Endothelial cell (in vitro differentiated cells): ENCODE data around the gene SYNJ2. TPM values are rescaled to one million over a fixed set of nuclear protein-coding genes. Genes with fewer than 3 reads are reported as not detected.
"Not testable (repeated sequence)": the region's sequence is repeated elsewhere in the genome, so short reads cannot be mapped to it uniquely, and the experiment has no call there.

ENCODE experiments used
- DNase-seq: peaks from one replicate; pipeline ENCODE4 v3.0.0; 2021; ENCODE audit warnings: low spot score
- H3K27ac Mint-ChIP-seq: one replicate; pipeline ENCODE4 v1.8.0; 2021; ENCODE audit warnings: mixed read lengths, inconsistent platforms; ENCODE audit not compliant: unreplicated experiment
- H3K27me3 Mint-ChIP-seq: one replicate; pipeline ENCODE4 v1.8.0; 2021; ENCODE audit warnings: mild to moderate bottlenecking, moderate library complexity, mixed read lengths, inconsistent platforms; ENCODE audit not compliant: unreplicated experiment
- H3K36me3 Mint-ChIP-seq: one replicate; pipeline ENCODE4 v1.8.0; 2021; ENCODE audit warnings: mild to moderate bottlenecking, low read depth, mixed read lengths, inconsistent platforms; ENCODE audit not compliant: unreplicated experiment
- H3K4me1 Mint-ChIP-seq: one replicate; pipeline ENCODE4 v1.8.0; 2021; ENCODE audit warnings: mild to moderate bottlenecking, mixed read lengths, inconsistent platforms; ENCODE audit not compliant: unreplicated experiment
- H3K4me3 Mint-ChIP-seq: one replicate; pipeline ENCODE4 v1.8.0; 2021; ENCODE audit warnings: mild to moderate bottlenecking, mixed read lengths, inconsistent platforms; ENCODE audit not compliant: unreplicated experiment
- H3K9me3 Mint-ChIP-seq: one replicate; pipeline ENCODE4 v1.8.0; 2021; ENCODE audit warnings: mixed read lengths, inconsistent platforms; ENCODE audit not compliant: unreplicated experiment
- long read RNA-seq: library from polyadenylated mRNA; unstranded; transcript quantifications from one replicate; pipeline ENCODE4 v2.0.0, GENCODE V29; 2020; ENCODE audit not compliant: unreplicated experiment
- total RNA-seq: library from RNA; stranded (reverse); fragmentation: NEBNext Ultra II Directional; extraction: Animal tissue kit (Norgen Biotek cat#: 25700); gene quantifications from one replicate; pipeline ENCODE4 v1.2.1, GENCODE V29; 2021; ENCODE audit not compliant: unreplicated experiment
- TF ChIP-seq, protein P1 (sequence below): fragments of 200-600 bp; sonication (generic); IDR thresholded peaks from one replicate; pipeline ENCODE4 v1.5.0; 2021; ENCODE audit warnings: antibody characterized with exemption; ENCODE audit not compliant: unreplicated experiment

SYNJ2 gene
- 33.7 TPM for total RNA-seq
- long read RNA-seq, partial matches to known transcripts = 1 of 3 reads
- long read RNA-seq, other reads (novel, unspliced or antisense) = 1 of 3 reads

DNA sequence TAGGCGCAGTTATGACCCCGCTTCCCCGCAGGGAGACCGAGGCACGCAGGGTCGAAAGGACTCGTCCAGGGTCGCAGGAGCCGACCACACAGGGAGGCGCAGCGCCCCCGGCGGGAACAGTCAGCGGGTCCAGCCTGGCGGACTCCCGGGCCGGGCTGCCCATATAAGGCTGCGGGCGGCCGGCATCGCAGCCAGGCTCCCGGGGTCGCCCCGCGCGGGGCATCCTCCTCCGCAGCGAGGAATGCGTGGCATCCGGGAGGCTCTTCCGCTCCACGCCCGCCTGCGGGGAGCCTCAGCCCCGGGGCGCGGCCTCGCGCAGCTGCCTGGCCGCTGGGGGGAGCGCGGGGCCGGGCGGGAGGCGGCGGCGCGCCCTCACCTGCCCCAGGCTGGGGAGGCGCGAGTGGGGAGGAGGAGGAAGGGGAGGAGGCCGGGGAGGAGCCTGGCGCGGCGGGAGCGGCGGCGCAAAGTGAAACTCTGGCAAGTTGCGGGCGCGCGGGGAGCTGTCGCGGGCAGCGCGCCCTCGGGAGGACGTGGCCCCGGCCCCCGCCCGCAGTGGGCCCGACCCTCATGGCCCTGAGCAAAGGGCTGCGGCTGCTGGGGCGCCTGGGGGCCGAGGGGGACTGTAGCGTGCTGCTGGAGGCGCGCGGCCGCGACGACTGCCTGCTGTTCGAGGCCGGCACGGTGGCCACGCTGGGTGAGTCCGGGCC is at the start of gene SYNJ2:
SYNJ2 (plus strand) TSS at position 469 of the 707 bp plus-strand sequence; CDS start at position 568, 99 bp downstream.
- H3K27me3 Mint-ChIP-seq = peaks cover 19% of the 10 kb centered on the region
- peaks cover 9% of the 10 kb centered on the region for H3K36me3 Mint-ChIP-seq
- H3K9me3 Mint-ChIP-seq = no peaks in the 10 kb centered on the region
- TF ChIP-seq, protein P1, sequence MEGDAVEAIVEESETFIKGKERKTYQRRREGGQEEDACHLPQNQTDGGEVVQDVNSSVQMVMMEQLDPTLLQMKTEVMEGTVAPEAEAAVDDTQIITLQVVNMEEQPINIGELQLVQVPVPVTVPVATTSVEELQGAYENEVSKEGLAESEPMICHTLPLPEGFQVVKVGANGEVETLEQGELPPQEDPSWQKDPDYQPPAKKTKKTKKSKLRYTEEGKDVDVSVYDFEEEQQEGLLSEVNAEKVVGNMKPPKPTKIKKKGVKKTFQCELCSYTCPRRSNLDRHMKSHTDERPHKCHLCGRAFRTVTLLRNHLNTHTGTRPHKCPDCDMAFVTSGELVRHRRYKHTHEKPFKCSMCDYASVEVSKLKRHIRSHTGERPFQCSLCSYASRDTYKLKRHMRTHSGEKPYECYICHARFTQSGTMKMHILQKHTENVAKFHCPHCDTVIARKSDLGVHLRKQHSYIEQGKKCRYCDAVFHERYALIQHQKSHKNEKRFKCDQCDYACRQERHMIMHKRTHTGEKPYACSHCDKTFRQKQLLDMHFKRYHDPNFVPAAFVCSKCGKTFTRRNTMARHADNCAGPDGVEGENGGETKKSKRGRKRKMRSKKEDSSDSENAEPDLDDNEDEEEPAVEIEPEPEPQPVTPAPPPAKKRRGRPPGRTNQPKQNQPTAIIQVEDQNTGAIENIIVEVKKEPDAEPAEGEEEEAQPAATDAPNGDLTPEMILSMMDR = peak; percentile 39
- peak within 1 kb of the TSS; percentile 80 for H3K27ac Mint-ChIP-seq
- peaks cover 30% of the 10 kb centered on the region for H3K4me1 Mint-ChIP-seq
- peak; percentile 87 for DNase-seq
- H3K4me3 Mint-ChIP-seq = peak within 1 kb of the TSS; percentile 92

GRCh38 chr6:157935786-157936185 is 45.9 kb upstream of the SYNJ2 start:
- peaks cover 35% of the 10 kb centered on the region for H3K36me3 Mint-ChIP-seq
- no peaks in the 10 kb centered on the region for H3K9me3 Mint-ChIP-seq
- DNase-seq = no peak
- no peak overlapping the region for H3K4me3 Mint-ChIP-seq
- TF ChIP-seq, protein P1 = no peak
- peak overlapping the region; percentile 2 for H3K27ac Mint-ChIP-seq
- H3K4me1 Mint-ChIP-seq = no peaks in the 10 kb centered on the region
- peaks cover 6% of the 10 kb centered on the region for H3K27me3 Mint-ChIP-seq

DNA sequence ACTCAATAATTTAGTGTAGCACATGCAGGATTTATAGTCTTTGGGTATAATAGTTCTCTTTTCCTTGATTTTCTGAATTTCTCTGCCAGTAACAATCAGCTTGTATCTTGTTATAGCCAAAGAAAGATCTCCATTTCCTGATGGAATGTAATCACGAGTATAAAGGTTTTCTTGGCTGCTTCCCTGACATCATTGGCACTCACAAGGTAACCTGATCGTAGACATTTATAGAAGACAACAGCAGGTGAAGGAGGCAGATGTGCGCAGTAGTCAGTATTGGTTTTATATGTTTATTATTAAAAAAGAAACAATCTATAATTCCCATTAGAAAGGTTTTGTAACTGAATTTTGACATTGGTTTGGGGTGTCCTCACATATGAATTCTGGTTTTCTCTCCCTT is 44.3 kb upstream of the SYNJ2 start:
- H3K36me3 Mint-ChIP-seq = peaks cover 33% of the 10 kb centered on the region
- no peak overlapping the region for H3K27ac Mint-ChIP-seq
- no peaks in the 10 kb centered on the region for H3K9me3 Mint-ChIP-seq
- TF ChIP-seq, protein P1 = no peak
- no peak overlapping the region for H3K4me3 Mint-ChIP-seq
- no peak for DNase-seq
- peaks cover 4% of the 10 kb centered on the region for H3K27me3 Mint-ChIP-seq
- H3K4me1 Mint-ChIP-seq = no peaks in the 10 kb centered on the region

GRCh38 chr6:157937916-157938315 is 43.7 kb upstream of the SYNJ2 start:
- H3K27me3 Mint-ChIP-seq = peaks cover 4% of the 10 kb centered on the region
- no peak overlapping the region for H3K27ac Mint-ChIP-seq
- H3K4me1 Mint-ChIP-seq = no peaks in the 10 kb centered on the region
- H3K36me3 Mint-ChIP-seq = peaks cover 35% of the 10 kb centered on the region
- TF ChIP-seq, protein P1 = no peak
- no peaks in the 10 kb centered on the region for H3K9me3 Mint-ChIP-seq
- H3K4me3 Mint-ChIP-seq = no peak overlapping the region
- DNase-seq = no peak

DNA sequence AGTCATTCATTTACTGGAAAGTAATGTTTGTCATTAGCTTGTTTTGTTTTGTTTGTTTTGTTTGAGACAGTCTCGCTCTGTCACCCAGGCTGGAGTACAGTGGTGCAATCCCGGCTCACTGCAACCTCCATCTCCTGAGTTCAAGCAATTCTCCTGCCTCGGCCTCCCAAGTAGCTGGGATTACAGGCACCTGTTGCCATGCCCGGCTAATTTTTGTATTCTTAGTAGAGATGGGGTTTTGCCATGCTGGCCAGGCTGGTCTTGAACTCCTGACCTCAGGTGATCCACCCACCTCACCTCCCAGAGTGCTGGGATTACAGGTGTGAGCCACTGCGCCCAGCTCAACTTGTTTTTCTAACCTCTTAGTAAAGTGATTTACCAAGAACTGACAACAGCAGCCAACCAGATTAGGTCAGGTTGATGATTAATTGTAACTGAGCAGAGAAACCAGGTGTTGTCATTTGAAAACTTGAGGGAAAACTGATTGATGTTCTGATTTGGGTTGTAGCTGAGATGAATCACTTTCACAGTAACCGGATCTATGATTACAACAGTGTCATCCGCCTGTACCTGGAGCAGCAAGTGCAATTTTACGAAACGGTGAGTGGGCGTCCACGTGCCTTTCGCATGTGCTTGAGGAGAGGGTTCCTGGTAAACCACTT is 41.2 kb upstream of the SYNJ2 start:
- not testable (repeated sequence) for H3K27ac Mint-ChIP-seq, H3K4me1 Mint-ChIP-seq
- H3K36me3 Mint-ChIP-seq = peaks cover 51% of the 10 kb centered on the region

More for the DNA sequence above, 41.2 kb upstream of the SYNJ2 start:
- not testable (repeated sequence) for H3K4me3 Mint-ChIP-seq, DNase-seq, H3K27me3 Mint-ChIP-seq, H3K9me3 Mint-ChIP-seq
